ENCODE results near the gene OR52A1.
A peak's percentile ranks its signal among the peaks of the same experiment; 100 is the strongest.

The OR52A1 gene

GRCh38 chr11:5137014-5137413 is 17.5 kb downstream of the OR52A1 start:
- Histone ChIP-seq H3K23ac (ENCODE audit: low read length) (no peak overlapping the region), H4K8ac (ENCODE audit: low read depth, low read length) (no peak overlapping the region)
- no CpG with 5 or more reads among the region's 1 CpG for WGBS (ENCODE audit: extremely low coverage, insufficient coverage, insufficient read length)

GRCh38 chr11:5136261-5136660 is 18.3 kb downstream of the OR52A1 start:
- Histone ChIP-seq H3K4me2 (ENCODE audit: low read length) (no peak overlapping the region), H3K79me1 (ENCODE audit: low read length) (no peaks in the 10 kb centered on the region), H2BK12ac (ENCODE audit: low read length) (no peak overlapping the region), H3K27ac (ENCODE audit: low read depth, low read length) (no peak overlapping the region), H3K14ac (ENCODE audit: low read length) (no peak overlapping the region), H2BK120ac (ENCODE audit: insufficient read depth, low read length, poor library complexity) (no peak overlapping the region), H3K4me1 (ENCODE audit: control insufficient read depth in 1 of 2, insufficient read depth in 2 of 2, low read length in 2 of 2) (no peaks in the 10 kb centered on the region), H3K9ac (ENCODE audit: low read length) (no peak overlapping the region), H3K4me3 (ENCODE audit: low read depth, low read length) (no peak overlapping the region), H2AK5ac (ENCODE audit: low read length) (no peak overlapping the region), H3K36me3 (ENCODE audit: control insufficient read depth in 1 of 2, insufficient read depth in 2 of 2, low read length in 2 of 2) (no peaks in the 10 kb centered on the region), H3K27me3 (ENCODE audit: insufficient read depth, low read length) (no peaks in the 10 kb centered on the region), H3K9me3 (ENCODE audit: insufficient read depth, low read depth, low read length) (no peaks in the 10 kb centered on the region), H2BK5ac (ENCODE audit: low read depth, low read length, poor library complexity) (no peak overlapping the region), H3K79me2 (ENCODE audit: control insufficient read depth, insufficient read depth, low read length, poor library complexity) (no peaks in the 10 kb centered on the region), H2AFZ (ENCODE audit: insufficient read depth, low read length, poor library complexity) (no peak overlapping the region), H3K18ac (ENCODE audit: low read length) (no peak overlapping the region), H4K8ac (ENCODE audit: low read depth, low read length) (no peak overlapping the region), H4K91ac (ENCODE audit: low read depth, low read length) (no peak overlapping the region), H4K12ac (ENCODE audit: low read depth, low read length) (no peak overlapping the region), H3K23ac (ENCODE audit: low read length) (no peak overlapping the region), H3K4ac (ENCODE audit: low read depth, low read length) (no peak overlapping the region)
- DNase-seq: no peak

More at GRCh38 chr11:5137014-5137413, 17.5 kb downstream of the OR52A1 start:
- Histone ChIP-seq H3K9me3 (ENCODE audit: insufficient read depth, low read depth, low read length) (no peaks in the 10 kb centered on the region), H3K14ac (ENCODE audit: low read length) (no peak overlapping the region), H2AK5ac (ENCODE audit: low read length) (no peak overlapping the region), H3K9ac (ENCODE audit: low read length) (no peak overlapping the region), H3K79me1 (ENCODE audit: low read length) (no peaks in the 10 kb centered on the region), H3K36me3 (ENCODE audit: control insufficient read depth in 1 of 2, insufficient read depth in 2 of 2, low read length in 2 of 2) (no peaks in the 10 kb centered on the region), H4K91ac (ENCODE audit: low read depth, low read length) (no peak overlapping the region), H2BK5ac (ENCODE audit: low read depth, low read length, poor library complexity) (no peak overlapping the region), H3K79me2 (ENCODE audit: control insufficient read depth, insufficient read depth, low read length, poor library complexity) (no peaks in the 10 kb centered on the region), H3K18ac (ENCODE audit: low read length) (no peak overlapping the region), H3K4ac (ENCODE audit: low read depth, low read length) (no peak overlapping the region), H2BK120ac (ENCODE audit: insufficient read depth, low read length, poor library complexity) (no peak overlapping the region), H3K4me3 (ENCODE audit: low read depth, low read length) (no peak overlapping the region), H2BK12ac (ENCODE audit: low read length) (no peak overlapping the region), H3K4me2 (ENCODE audit: low read length) (no peak overlapping the region), H3K4me1 (ENCODE audit: control insufficient read depth in 1 of 2, insufficient read depth in 2 of 2, low read length in 2 of 2) (no peaks in the 10 kb centered on the region), H2AFZ (ENCODE audit: insufficient read depth, low read length, poor library complexity) (no peak overlapping the region), H4K12ac (ENCODE audit: low read depth, low read length) (no peak overlapping the region), H3K27me3 (ENCODE audit: insufficient read depth, low read length) (no peaks in the 10 kb centered on the region), H3K27ac (ENCODE audit: low read depth, low read length) (no peak overlapping the region)
- no peak for DNase-seq

- Histone ChIP-seq H2AFZ (ENCODE audit: insufficient read depth, low read length, poor library complexity) (no peak overlapping the region), H2AK5ac (ENCODE audit: low read length) (no peak overlapping the region), H3K79me2 (ENCODE audit: control insufficient read depth, insufficient read depth, low read length, poor library complexity) (no peaks in the 10 kb centered on the region), H3K4me3 (ENCODE audit: low read depth, low read length) (no peak overlapping the region), H4K12ac (ENCODE audit: low read depth, low read length) (no peak overlapping the region), H3K9me3 (ENCODE audit: insufficient read depth, low read depth, low read length) (no peaks in the 10 kb centered on the region), H2BK12ac (ENCODE audit: low read length) (no peak overlapping the region), H3K27me3 (ENCODE audit: insufficient read depth, low read length) (no peaks in the 10 kb centered on the region), H3K4ac (ENCODE audit: low read depth, low read length) (no peak overlapping the region), H3K9ac (ENCODE audit: low read length) (no peak overlapping the region), H3K4me1 (ENCODE audit: control insufficient read depth in 1 of 2, insufficient read depth in 2 of 2, low read length in 2 of 2) (no peaks in the 10 kb centered on the region), H4K91ac (ENCODE audit: low read depth, low read length) (no peak overlapping the region), H2BK5ac (ENCODE audit: low read depth, low read length, poor library complexity) (no peak overlapping the region), H3K36me3 (ENCODE audit: control insufficient read depth in 1 of 2, insufficient read depth in 2 of 2, low read length in 2 of 2) (no peaks in the 10 kb centered on the region), H3K27ac (ENCODE audit: low read depth, low read length) (no peak overlapping the region), H3K23ac (ENCODE audit: low read length) (no peak overlapping the region), H2BK120ac (ENCODE audit: insufficient read depth, low read length, poor library complexity) (no peak overlapping the region), H3K14ac (ENCODE audit: low read length) (no peak overlapping the region), H4K8ac (ENCODE audit: low read depth, low read length) (no peak overlapping the region), H3K4me2 (ENCODE audit: low read length) (no peak overlapping the region), H3K18ac (ENCODE audit: low read length) (no peak overlapping the region), H3K79me1 (ENCODE audit: low read length) (no peaks in the 10 kb centered on the region)
- DNase-seq: no peak
- WGBS (ENCODE audit: extremely low coverage, insufficient coverage, insufficient read length): no CpG with 5 or more reads among the region's 8 CpGs
These were observed 22.8 kb downstream of the OR52A1 start for GRCh38 chr11:5131584-5132335.

- Histone ChIP-seq H3K4ac (ENCODE audit: low read depth, low read length) (no peak overlapping the region), H2BK120ac (ENCODE audit: insufficient read depth, low read length, poor library complexity) (no peak overlapping the region), H3K9ac (ENCODE audit: low read length) (no peak overlapping the region), H3K14ac (ENCODE audit: low read length) (no peak overlapping the region), H3K4me3 (ENCODE audit: low read depth, low read length) (no peak overlapping the region), H3K79me1 (ENCODE audit: low read length) (no peaks in the 10 kb centered on the region), H4K8ac (ENCODE audit: low read depth, low read length) (no peak overlapping the region), H3K27me3 (ENCODE audit: insufficient read depth, low read length) (no peaks in the 10 kb centered on the region), H2AFZ (ENCODE audit: insufficient read depth, low read length, poor library complexity) (no peak overlapping the region), H3K79me2 (ENCODE audit: control insufficient read depth, insufficient read depth, low read length, poor library complexity) (no peaks in the 10 kb centered on the region), H3K4me1 (ENCODE audit: control insufficient read depth in 1 of 2, insufficient read depth in 2 of 2, low read length in 2 of 2) (no peaks in the 10 kb centered on the region), H3K23ac (ENCODE audit: low read length) (no peak overlapping the region), H3K36me3 (ENCODE audit: control insufficient read depth in 1 of 2, insufficient read depth in 2 of 2, low read length in 2 of 2) (no peaks in the 10 kb centered on the region), H4K12ac (ENCODE audit: low read depth, low read length) (no peak overlapping the region), H2BK12ac (ENCODE audit: low read length) (no peak overlapping the region), H2BK5ac (ENCODE audit: low read depth, low read length, poor library complexity) (no peak overlapping the region), H3K27ac (ENCODE audit: low read depth, low read length) (no peak overlapping the region), H2AK5ac (ENCODE audit: low read length) (no peak overlapping the region), H3K4me2 (ENCODE audit: low read length) (no peak overlapping the region), H3K18ac (ENCODE audit: low read length) (no peak overlapping the region), H3K9me3 (ENCODE audit: insufficient read depth, low read depth, low read length) (no peaks in the 10 kb centered on the region), H4K91ac (ENCODE audit: low read depth, low read length) (no peak overlapping the region)
- DNase-seq: peak in 1 of 2 donors; percentile 7
- no CpG with 5 or more reads among the region's 2 CpGs for WGBS (ENCODE audit: extremely low coverage, insufficient coverage, insufficient read length)
These were observed 25.1 kb downstream of the OR52A1 start for GRCh38 chr11:5129457-5129877.
